Neural cell (in vitro differentiated cells): ENCODE data around the gene POLR1C. TPM values are rescaled to one million over a fixed set of nuclear protein-coding genes. Genes with fewer than 3 reads are reported as not detected.
A peak's percentile ranks its signal among the peaks of the same experiment; 100 is the strongest.

Source experiments
- H2AFZ ChIP-seq: fragments of 200-600, 300-800 bp; sonication (generic), shearing (Covaris generic); 2 replicates; pipeline ENCODE4 v1.6.0; 2014; ENCODE audit warnings: low read depth, mild to moderate bottlenecking, antibody characterized with exemption, low read length, moderate library complexity
- H3F3A ChIP-seq: fragments of 200-600 bp; shearing (Covaris generic); 2 replicates; pipeline ENCODE4 v1.6.1; 2016; ENCODE audit warnings: mild to moderate bottlenecking, moderate library complexity, mixed read lengths, antibody characterized with exemption, low read length; ENCODE audit not compliant: insufficient read depth, poor library complexity, severe bottlenecking
- H3K27ac ChIP-seq: fragments of 200-600, 300-800 bp; sonication (generic), shearing (Covaris generic); 2 replicates; pipeline ENCODE4 v1.5.1; 2014; ENCODE audit warnings: mild to moderate bottlenecking, low read length, moderate library complexity
- H3K27me3 ChIP-seq: fragments of 300-800, 200-600 bp; sonication (generic), shearing (Covaris generic); 2 replicates; pipeline ENCODE4 v1.6.0; 2014; ENCODE audit warnings: mild to moderate bottlenecking, low read depth, low read length, moderate library complexity; ENCODE audit not compliant: insufficient read depth
- H3K36me3 ChIP-seq: fragments of 300-800, 200-600 bp; sonication (generic), shearing (Covaris generic); 2 replicates; pipeline ENCODE4 v1.5.1; 2014; ENCODE audit warnings: mild to moderate bottlenecking, antibody characterized with exemption, low read length, moderate library complexity; ENCODE audit not compliant: insufficient read depth
- H3K4me2 ChIP-seq: fragments of 300-800, 200-600 bp; sonication (generic), shearing (Covaris generic); 2 replicates; pipeline ENCODE4 v1.6.0; 2014; ENCODE audit warnings: mild to moderate bottlenecking, low read length
- H3K4me3 ChIP-seq: fragments of 300-800, 200-600 bp; sonication (generic), shearing (Covaris generic); 2 replicates; pipeline ENCODE4 v1.5.1; 2014; ENCODE audit warnings: mild to moderate bottlenecking, low read length, moderate library complexity
- H3K79me2 ChIP-seq: fragments of 200-600 bp; shearing (Covaris generic); replicated peaks from 2 replicates; pipeline ENCODE4 v1.6.0; 2014; ENCODE audit warnings: mild to moderate bottlenecking, low read length, moderate library complexity; ENCODE audit not compliant: insufficient read depth
- H3K9ac ChIP-seq: fragments of 300-800, 200-600 bp; sonication (generic), shearing (Covaris generic); 2 replicates; pipeline ENCODE4 v1.6.1; 2016; ENCODE audit warnings: mild to moderate bottlenecking, low read length, mixed read lengths
- H3K9me2 ChIP-seq: fragments of 200-600 bp; shearing (Covaris generic); 2 replicates; pipeline ENCODE4 v1.6.1; 2016; ENCODE audit warnings: mild to moderate bottlenecking, low read length, mixed read lengths; ENCODE audit not compliant: insufficient read depth
- H3K9me3 ChIP-seq: fragments of 200-600, 300-800 bp; sonication (generic), shearing (Covaris generic); 2 replicates; pipeline ENCODE4 v1.6.1; 2016; ENCODE audit warnings: mild to moderate bottlenecking, mixed run types, low read length, moderate library complexity, mixed read lengths
- H4K20me1 ChIP-seq: fragments of 200-600 bp; shearing (Covaris generic); 2 replicates; pipeline ENCODE4 v1.6.1; 2016; ENCODE audit warnings: mild to moderate bottlenecking, mixed run types; ENCODE audit not compliant: insufficient read depth
- EP300 ChIP-seq: fragments of 450-650 bp; conservative IDR thresholded peaks from 2 replicates; pipeline ENCODE4 v1.6.1; 2014; ENCODE audit warnings: antibody characterized with exemption, mild to moderate bottlenecking, moderate library complexity; ENCODE audit not compliant: poor library complexity, severe bottlenecking
- EZH2 ChIP-seq: fragments of 200-600, 300-800 bp; shearing (Covaris generic), sonication (generic); IDR thresholded peaks from 2 replicates; pipeline ENCODE4 v1.6.1; 2014; ENCODE audit warnings: antibody characterized with exemption, low read length, borderline replicate concordance, mild to moderate bottlenecking; ENCODE audit not compliant: insufficient read depth, poor library complexity, severe bottlenecking
- MXI1 ChIP-seq: fragments of 450-650 bp; conservative IDR thresholded peaks from 2 replicates; pipeline ENCODE4 v1.6.1; 2014; ENCODE audit warnings: antibody characterized with exemption, mild to moderate bottlenecking; ENCODE audit not compliant: poor library complexity, severe bottlenecking
- POLR2AphosphoS5 ChIP-seq: IDR thresholded peaks from 2 replicates; pipeline ENCODE4 v1.6.1; 2012
- RAD21 ChIP-seq: fragments of 450-650 bp; conservative IDR thresholded peaks from 2 replicates; pipeline ENCODE4 v1.6.1; 2014; ENCODE audit warnings: antibody characterized with exemption, mild to moderate bottlenecking, moderate library complexity
- SMC3 ChIP-seq: fragments of 450-650 bp; conservative IDR thresholded peaks from 2 replicates; pipeline ENCODE4 v1.6.1; 2014; ENCODE audit warnings: antibody characterized with exemption, mild to moderate bottlenecking, moderate library complexity; ENCODE audit not compliant: poor library complexity
- TAF1 ChIP-seq: IDR thresholded peaks from 2 replicates; pipeline ENCODE4 v1.6.1; 2012; ENCODE audit warnings: low read depth
- polyA plus RNA-seq: library from polyadenylated mRNA; depleted of rRNA; stranded (reverse); fragments of >200 nt; gene quantifications from 2 replicates; pipeline ENCODE4 v1.2.3, GENCODE V29; 2014
- TF ChIP-seq, protein P1 (sequence below): IDR thresholded peaks from 2 replicates; pipeline ENCODE4 v1.6.1; 2012; ENCODE audit warnings: borderline replicate concordance
- TF ChIP-seq, protein P2 (sequence below): fragments of 450-650 bp; IDR thresholded peaks from 2 replicates; pipeline ENCODE4 v1.5.1; 2014; ENCODE audit warnings: antibody characterized with exemption, mild to moderate bottlenecking, moderate library complexity; ENCODE audit not compliant: poor library complexity, severe bottlenecking

POLR1C gene
- polyA plus RNA-seq, 1 donor from 2014 or later = 88.7 TPM

DNA sequence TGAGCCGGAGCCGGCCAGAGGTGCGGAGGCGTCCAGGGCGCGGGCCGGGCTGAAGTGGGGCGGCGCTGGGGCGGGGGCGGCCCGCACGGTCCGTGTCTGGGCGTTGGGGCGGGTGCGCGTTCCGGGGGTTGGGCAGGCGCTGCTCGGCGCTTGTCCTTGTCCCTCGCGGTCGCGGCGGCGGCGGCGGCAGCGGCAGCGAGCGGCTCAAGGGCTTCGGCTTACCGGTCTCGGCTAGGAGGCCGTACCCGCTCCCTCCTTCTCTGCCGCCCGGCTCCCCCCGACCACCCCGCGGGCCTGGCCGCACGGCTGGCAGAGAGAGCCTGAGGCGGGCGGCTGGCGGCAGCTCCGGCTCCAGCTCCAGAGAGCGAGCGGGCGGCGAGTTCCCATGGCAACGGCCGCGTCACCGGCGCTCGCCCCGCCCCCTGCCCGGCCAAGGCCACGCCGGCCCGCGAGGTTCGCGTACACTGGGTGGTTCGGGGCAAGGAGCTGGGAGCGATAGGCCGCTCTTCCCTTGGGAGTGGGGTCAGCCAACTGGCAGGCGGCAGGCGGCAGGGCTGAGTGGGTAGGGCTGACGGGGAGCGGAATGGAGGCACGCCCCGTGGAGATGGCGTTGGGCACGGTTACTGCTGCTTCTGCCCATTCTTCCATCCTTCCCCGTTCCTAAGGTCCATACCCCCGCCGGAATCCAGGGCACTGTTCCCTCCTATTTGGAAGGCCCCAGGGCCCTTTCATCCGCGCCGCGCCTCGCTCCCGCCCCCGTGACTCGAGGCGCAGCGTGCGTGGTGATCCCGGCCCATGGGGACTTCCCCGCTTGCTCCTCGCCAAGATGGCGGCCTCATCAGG, 6.7 kb upstream of the POLR1C start, which contains the start of gene LRRC73 (continued):
- TF ChIP-seq MXI1 = peak; percentile 83
- no peak for TF ChIP-seq EZH2

DNA sequence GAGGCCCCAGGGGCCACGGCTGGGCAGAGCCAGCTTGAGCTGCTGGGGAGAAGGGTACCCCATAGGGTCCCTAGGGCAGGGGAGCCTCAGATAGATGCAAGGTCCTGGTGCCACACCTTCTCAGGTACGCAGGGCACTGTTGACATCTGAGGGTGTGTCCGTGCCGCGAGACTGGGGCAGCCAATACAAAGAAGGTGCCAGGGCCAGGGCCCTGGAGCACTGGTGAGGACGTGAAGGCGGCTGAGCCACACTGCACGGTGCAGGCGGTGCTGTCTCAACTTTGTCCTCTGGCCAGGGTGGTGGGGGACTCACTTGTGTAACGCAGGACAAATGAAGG, 6.1 kb upstream of the POLR1C start:
- Histone ChIP-seq H2AFZ (no peak overlapping the region), H3K79me2 (peaks cover 17% of the 10 kb centered on the region), H3K4me2 (no peak overlapping the region), H3K9me2 (no peaks in the 10 kb centered on the region), H3K27ac (peak overlapping the region; percentile 76), H3K9me3 (no peaks in the 10 kb centered on the region), H3K36me3 (peaks cover 5% of the 10 kb centered on the region), H3K27me3 (no peaks in the 10 kb centered on the region), H4K20me1 (no peaks in the 10 kb centered on the region), H3K4me3 (peak overlapping the region; percentile 75), H3F3A (no peaks in the 10 kb centered on the region), H3K9ac (peak overlapping the region; percentile 81)
- TF ChIP-seq, protein P1, sequence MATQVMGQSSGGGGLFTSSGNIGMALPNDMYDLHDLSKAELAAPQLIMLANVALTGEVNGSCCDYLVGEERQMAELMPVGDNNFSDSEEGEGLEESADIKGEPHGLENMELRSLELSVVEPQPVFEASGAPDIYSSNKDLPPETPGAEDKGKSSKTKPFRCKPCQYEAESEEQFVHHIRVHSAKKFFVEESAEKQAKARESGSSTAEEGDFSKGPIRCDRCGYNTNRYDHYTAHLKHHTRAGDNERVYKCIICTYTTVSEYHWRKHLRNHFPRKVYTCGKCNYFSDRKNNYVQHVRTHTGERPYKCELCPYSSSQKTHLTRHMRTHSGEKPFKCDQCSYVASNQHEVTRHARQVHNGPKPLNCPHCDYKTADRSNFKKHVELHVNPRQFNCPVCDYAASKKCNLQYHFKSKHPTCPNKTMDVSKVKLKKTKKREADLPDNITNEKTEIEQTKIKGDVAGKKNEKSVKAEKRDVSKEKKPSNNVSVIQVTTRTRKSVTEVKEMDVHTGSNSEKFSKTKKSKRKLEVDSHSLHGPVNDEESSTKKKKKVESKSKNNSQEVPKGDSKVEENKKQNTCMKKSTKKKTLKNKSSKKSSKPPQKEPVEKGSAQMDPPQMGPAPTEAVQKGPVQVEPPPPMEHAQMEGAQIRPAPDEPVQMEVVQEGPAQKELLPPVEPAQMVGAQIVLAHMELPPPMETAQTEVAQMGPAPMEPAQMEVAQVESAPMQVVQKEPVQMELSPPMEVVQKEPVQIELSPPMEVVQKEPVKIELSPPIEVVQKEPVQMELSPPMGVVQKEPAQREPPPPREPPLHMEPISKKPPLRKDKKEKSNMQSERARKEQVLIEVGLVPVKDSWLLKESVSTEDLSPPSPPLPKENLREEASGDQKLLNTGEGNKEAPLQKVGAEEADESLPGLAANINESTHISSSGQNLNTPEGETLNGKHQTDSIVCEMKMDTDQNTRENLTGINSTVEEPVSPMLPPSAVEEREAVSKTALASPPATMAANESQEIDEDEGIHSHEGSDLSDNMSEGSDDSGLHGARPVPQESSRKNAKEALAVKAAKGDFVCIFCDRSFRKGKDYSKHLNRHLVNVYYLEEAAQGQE = no peak
- TF ChIP-seq MXI1 = no peak
- no peak for TF ChIP-seq POLR2AphosphoS5
- TF ChIP-seq TAF1 = no peak

DNA sequence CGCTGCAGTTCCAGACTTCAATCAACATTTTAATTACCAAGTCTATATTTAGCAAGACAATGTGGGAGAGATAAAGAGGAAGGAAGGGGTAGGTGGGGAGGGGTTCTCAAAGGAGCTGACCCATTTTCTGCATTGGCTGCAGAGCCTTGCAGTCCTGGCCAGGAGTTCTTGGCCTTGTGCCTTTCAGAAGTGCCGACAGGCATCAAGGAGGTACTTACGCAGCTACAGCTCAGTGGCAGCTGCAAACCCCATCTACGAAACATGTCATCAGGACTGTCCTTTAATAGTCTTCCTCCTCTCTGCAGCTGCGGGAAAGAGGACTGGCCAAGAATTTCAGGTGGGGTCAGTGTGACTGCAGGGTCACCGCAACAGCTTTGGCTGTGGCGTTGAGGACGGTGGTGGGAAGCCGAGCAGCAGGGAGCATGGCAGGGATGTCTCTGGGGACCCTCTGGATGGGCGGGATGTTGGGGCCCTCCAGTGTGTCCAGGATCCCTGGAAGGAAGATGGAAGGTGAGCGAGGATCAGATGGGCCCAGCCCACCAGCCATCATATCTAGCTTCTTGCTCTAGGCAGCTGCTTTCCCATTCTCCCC, 5.0 kb upstream of the POLR1C start:
- Histone ChIP-seq H4K20me1 (no peaks in the 10 kb centered on the region), H3K9ac (no peak overlapping the region), H3K36me3 (peaks cover 5% of the 10 kb centered on the region), H3K79me2 (peaks cover 28% of the 10 kb centered on the region), H3K4me3 (no peak overlapping the region), H3K27me3 (no peaks in the 10 kb centered on the region), H3F3A (no peaks in the 10 kb centered on the region), H3K9me3 (no peaks in the 10 kb centered on the region), H3K4me2 (no peak overlapping the region), H2AFZ (no peak overlapping the region), H3K27ac (no peak overlapping the region), H3K9me2 (no peaks in the 10 kb centered on the region)
- no peak for TF ChIP-seq POLR2AphosphoS5
- no peak for TF ChIP-seq EZH2
- no peak for TF ChIP-seq SMC3
- TF ChIP-seq, protein P2, sequence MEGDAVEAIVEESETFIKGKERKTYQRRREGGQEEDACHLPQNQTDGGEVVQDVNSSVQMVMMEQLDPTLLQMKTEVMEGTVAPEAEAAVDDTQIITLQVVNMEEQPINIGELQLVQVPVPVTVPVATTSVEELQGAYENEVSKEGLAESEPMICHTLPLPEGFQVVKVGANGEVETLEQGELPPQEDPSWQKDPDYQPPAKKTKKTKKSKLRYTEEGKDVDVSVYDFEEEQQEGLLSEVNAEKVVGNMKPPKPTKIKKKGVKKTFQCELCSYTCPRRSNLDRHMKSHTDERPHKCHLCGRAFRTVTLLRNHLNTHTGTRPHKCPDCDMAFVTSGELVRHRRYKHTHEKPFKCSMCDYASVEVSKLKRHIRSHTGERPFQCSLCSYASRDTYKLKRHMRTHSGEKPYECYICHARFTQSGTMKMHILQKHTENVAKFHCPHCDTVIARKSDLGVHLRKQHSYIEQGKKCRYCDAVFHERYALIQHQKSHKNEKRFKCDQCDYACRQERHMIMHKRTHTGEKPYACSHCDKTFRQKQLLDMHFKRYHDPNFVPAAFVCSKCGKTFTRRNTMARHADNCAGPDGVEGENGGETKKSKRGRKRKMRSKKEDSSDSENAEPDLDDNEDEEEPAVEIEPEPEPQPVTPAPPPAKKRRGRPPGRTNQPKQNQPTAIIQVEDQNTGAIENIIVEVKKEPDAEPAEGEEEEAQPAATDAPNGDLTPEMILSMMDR = no peak
- no peak for TF ChIP-seq MXI1
- TF ChIP-seq, protein P1 = no peak
- no peak for TF ChIP-seq RAD21
- TF ChIP-seq EP300 = no peak
- no peak for TF ChIP-seq TAF1
